GM10248 (cell line): ENCODE data around the gene DNAJA2.
A peak's percentile ranks its signal among the peaks of the same experiment; 100 is the strongest.

ENCODE experiments used
- CTCF ChIA-PET: fragments of 300-600 bp; sonication (Branson Sonifier 250); formaldehyde crosslinking; extraction: SDS; loops from one replicate; lab custom pipeline; 2021; ENCODE audit warnings: antibody characterized with exemption; lab: Yijun Ruan, JAX
- POLR2A ChIA-PET: fragments of 350-650 bp; sonication (Branson Sonifier 250); formaldehyde crosslinking; extraction: SDS; loops from one replicate; lab custom pipeline; 2020; ENCODE audit warnings: antibody characterized with exemption; lab: Yijun Ruan, JAX
- DNase-seq: peaks from one replicate; pipeline ENCODE4 v3.0.0; 2012; ENCODE audit errors: extremely low spot score
- CTCF ChIP-seq: IDR thresholded peaks from 2 replicates; pipeline ENCODE4 v1.5.1; 2012; ENCODE audit warnings: mild to moderate bottlenecking, low read depth; ENCODE audit errors: extremely low read depth, missing control alignments, control extremely low read depth

The DNAJA2 gene

GRCh38 chr16:46972429-46973206 lies 856 bp downstream of the DNAJA2 start:
- CTCF ChIA-PET, result interaction anchor here (0.8 to 4.8 kb wide), 11 partner anchors 10 to 170 kb away, joined by 3 to 26 read pairs (median 5); partner anchors contain the start of gene NETO2
- peak; percentile 68 for DNase-seq
- TF ChIP-seq CTCF, result no peak
- POLR2A ChIA-PET, result no interaction called here

GRCh38 chr16:46971271-46971670 lies 2.2 kb downstream of the DNAJA2 start:
- ChIA-PET CTCF (interaction anchor here (0.9 to 3.9 kb wide), 6 partner anchors 9 to 170 kb away, joined by 3 to 21 read pairs (median 4); no protein-coding TSS in a partner anchor), POLR2A (interaction anchor here (0.6 kb wide), 1 partner anchor 439 kb away, joined by 3 read pairs; no protein-coding TSS in a partner anchor)
- TF ChIP-seq CTCF, result no peak
- no peak for DNase-seq

- TF ChIP-seq CTCF, result no peak
- no peak for DNase-seq
- ChIA-PET CTCF (interaction anchor here (1.0 to 1.4 kb wide), 5 partner anchors 11 to 173 kb away, joined by 3 read pairs; partner anchors contain the start of gene NETO2), POLR2A (no interaction called here)
Measured at GRCh38 chr16:46970089-46970488, 3.4 kb downstream of the DNAJA2 start.

GRCh38 chr16:46968063-46968435 lies 5.4 kb downstream of the DNAJA2 start:
- ChIA-PET CTCF (interaction anchor here (1.4 to 1.7 kb wide), 3 partner anchors 14 to 51 kb away, joined by 3 to 6 read pairs (median 4); no protein-coding TSS in a partner anchor), POLR2A (no interaction called here)
- TF ChIP-seq CTCF, result no peak
- DNase-seq, result no peak

GRCh38 chr16:46962629-46963028 lies 10.8 kb downstream of the DNAJA2 start:
- DNase-seq, result no peak
- ChIA-PET CTCF (interaction anchor here (0.8 to 3.9 kb wide), 10 partner anchors 11 to 289 kb away, joined by 3 to 21 read pairs (median 8); partner anchors contain the start of genes DNAJA2 and NETO2), POLR2A (interaction anchor here (0.7 kb wide), 1 partner anchor 100 kb away, joined by 4 read pairs; no protein-coding TSS in a partner anchor)
- no peak for TF ChIP-seq CTCF
